Karpas-422 (cell line): ENCODE data around the gene PTPN13. TPM values are rescaled to one million over a fixed set of nuclear protein-coding genes. Genes with fewer than 3 reads are reported as not detected.
"Not testable (repeated sequence)": the region's sequence is repeated elsewhere in the genome, so short reads cannot be mapped to it uniquely, and the experiment has no call there.

Experiments
- DNase-seq: peaks from one replicate; pipeline ENCODE4 v3.0.0-alpha.2; 2015
- H2AFZ ChIP-seq: fragments of 200-600 bp; sonication (generic); 2 replicates; pipeline ENCODE4 v1.6.1; 2014; ENCODE audit warnings: antibody characterized with exemption, low read length, mixed read lengths
- H3K27ac ChIP-seq: fragments of 200-600 bp; sonication (generic); 2 replicates; pipeline ENCODE4 v1.5.1; 2014; ENCODE audit warnings: mild to moderate bottlenecking, low read length, moderate library complexity
- H3K27me3 ChIP-seq: fragments of 200-600 bp; sonication (generic); 2 replicates; pipeline ENCODE4 v1.6.1; 2014; ENCODE audit warnings: low read length, mixed read lengths
- H3K36me3 ChIP-seq: fragments of 200-600 bp; sonication (generic); 2 replicates; pipeline ENCODE4 v1.6.1; 2014; ENCODE audit warnings: low read length, mixed read lengths; ENCODE audit not compliant: insufficient read depth
- H3K4me1 ChIP-seq: fragments of 200-600 bp; sonication (generic); 2 replicates; pipeline ENCODE4 v1.6.1; 2014; ENCODE audit warnings: mild to moderate bottlenecking, low read length, mixed read lengths
- H3K4me2 ChIP-seq: fragments of 200-600 bp; sonication (generic); 2 replicates; pipeline ENCODE4 v1.6.1; 2014; ENCODE audit warnings: low read length, low read depth, mild to moderate bottlenecking; ENCODE audit not compliant: poor library complexity, severe bottlenecking
- H3K4me3 ChIP-seq: fragments of 200-600 bp; sonication (generic); 2 replicates; pipeline ENCODE4 v1.5.1; 2014; ENCODE audit warnings: mild to moderate bottlenecking, antibody characterized with exemption, low read length, mixed read lengths
- H3K79me2 ChIP-seq: fragments of 200-600 bp; sonication (generic); 2 replicates; pipeline ENCODE4 v1.6.1; 2014; ENCODE audit warnings: mild to moderate bottlenecking, low read length, mixed read lengths
- H3K9ac ChIP-seq: fragments of 200-600 bp; sonication (generic); 2 replicates; pipeline ENCODE4 v1.6.0; 2014; ENCODE audit warnings: low read length
- H3K9me2 ChIP-seq: fragments of 200-600 bp; sonication (generic), shearing (Covaris generic); replicated peaks from 2 replicates; pipeline ENCODE4 v1.6.0; 2014; ENCODE audit warnings: mild to moderate bottlenecking, low read length, moderate library complexity; ENCODE audit not compliant: insufficient read depth
- H3K9me3 ChIP-seq: fragments of 300-700, 200-600 bp; sonication (generic); 2 replicates; pipeline ENCODE4 v1.6.1; 2014; ENCODE audit warnings: low read length, mixed read lengths
- H4K20me1 ChIP-seq: fragments of 200-600 bp; sonication (generic); 2 replicates; pipeline ENCODE4 v1.6.1; 2014; ENCODE audit warnings: mild to moderate bottlenecking, antibody characterized with exemption, low read length, low read depth; ENCODE audit not compliant: insufficient read depth
- total RNA-seq: library from RNA; depleted of rRNA; stranded (reverse); fragments of >200 nt; shearing (Covaris generic); gene quantifications from 2 replicates; pipeline ENCODE4 v1.2.3, GENCODE V29; 2014; ENCODE audit warnings: low replicate concordance

PTPN13 gene
- total RNA-seq, 1 experiment from 2014 or later: not detected

DNA sequence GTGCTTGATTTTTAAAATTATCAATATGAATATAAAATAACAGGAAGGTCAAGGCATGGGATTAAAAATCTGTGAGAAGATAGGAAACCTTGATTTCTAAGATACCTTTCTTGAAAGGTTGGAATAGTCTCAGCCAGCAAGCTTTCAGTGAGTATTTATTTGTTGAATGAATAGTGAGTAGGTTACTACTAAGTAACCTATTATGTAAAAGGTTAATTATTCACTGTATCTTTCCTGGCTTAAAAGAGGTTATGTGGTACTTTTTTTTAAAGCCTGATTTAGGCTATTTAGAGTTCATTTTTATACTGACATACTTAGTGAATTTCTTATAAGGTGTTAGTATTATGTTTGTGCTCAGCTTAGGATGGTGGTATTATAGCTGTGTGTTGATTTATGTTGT, 123.5 kb downstream of the PTPN13 start:
- no peak overlapping the region for H3K27ac ChIP-seq
- H2AFZ ChIP-seq: no peak overlapping the region
- H3K4me1 ChIP-seq: no peaks in the 10 kb centered on the region
- no peak overlapping the region for H3K9ac ChIP-seq
- H3K9me3 ChIP-seq: no peaks in the 10 kb centered on the region
- H3K79me2 ChIP-seq: no peaks in the 10 kb centered on the region
- no peaks in the 10 kb centered on the region for H4K20me1 ChIP-seq
- H3K36me3 ChIP-seq: no peaks in the 10 kb centered on the region
- no peak for DNase-seq
- no peaks in the 10 kb centered on the region for H3K27me3 ChIP-seq
- H3K4me3 ChIP-seq: no peak overlapping the region
- H3K4me2 ChIP-seq: no peak overlapping the region
- H3K9me2 ChIP-seq: no peaks in the 10 kb centered on the region

DNA sequence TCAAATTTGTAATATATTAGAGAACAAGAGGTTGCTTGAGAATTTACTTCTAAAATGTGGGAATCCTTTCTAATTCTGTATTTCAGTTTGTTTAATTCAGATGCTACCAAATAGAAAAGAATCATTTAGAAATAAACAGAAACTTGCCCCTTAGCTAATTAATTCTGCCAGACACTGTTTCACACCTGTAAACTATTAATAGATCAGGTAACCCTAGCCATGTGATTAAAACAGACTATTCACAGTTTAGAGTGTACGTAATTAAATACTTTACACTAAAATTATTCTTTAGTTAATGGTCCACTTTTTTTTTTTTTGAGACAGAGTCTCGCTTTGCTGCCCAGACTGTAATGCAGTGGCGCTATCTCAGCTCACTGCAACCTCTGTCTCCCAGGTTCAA, 124.0 kb downstream of the PTPN13 start:
- Histone ChIP-seq H4K20me1 (no peaks in the 10 kb centered on the region), H3K4me2 (no peak overlapping the region), H3K27ac (no peak overlapping the region), H3K9me3 (no peaks in the 10 kb centered on the region), H2AFZ (no peak overlapping the region), H3K4me3 (no peak overlapping the region), H3K36me3 (no peaks in the 10 kb centered on the region), H3K4me1 (no peaks in the 10 kb centered on the region), H3K27me3 (no peaks in the 10 kb centered on the region), H3K9ac (no peak overlapping the region), H3K79me2 (no peaks in the 10 kb centered on the region), H3K9me2 (no peaks in the 10 kb centered on the region)
- DNase-seq: no peak

DNA sequence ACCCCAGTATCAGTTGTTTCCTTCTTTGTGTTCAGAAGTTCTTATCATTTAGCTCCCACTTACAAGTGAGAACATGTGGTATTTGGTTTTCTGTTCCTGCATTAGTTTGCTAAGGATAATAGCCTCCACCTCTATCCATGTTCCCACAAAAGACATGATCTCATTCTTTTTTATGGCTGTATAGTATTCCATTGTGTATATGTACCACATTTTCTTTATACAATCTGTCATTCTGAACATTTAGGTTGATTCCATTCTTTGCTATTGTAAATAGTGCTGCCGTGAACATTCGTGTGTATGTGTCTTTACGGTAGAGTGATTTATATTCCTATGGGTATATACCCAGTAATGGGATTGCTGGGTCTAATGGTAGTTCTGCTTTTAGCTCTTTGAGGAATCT, 125.0 kb downstream of the PTPN13 start:
- H3K27me3 ChIP-seq, H3K36me3 ChIP-seq, H3K9ac ChIP-seq, H2AFZ ChIP-seq, H3K4me1 ChIP-seq, H3K79me2 ChIP-seq, H4K20me1 ChIP-seq, H3K27ac ChIP-seq, H3K9me2 ChIP-seq, H3K4me3 ChIP-seq, H3K9me3 ChIP-seq, DNase-seq, H3K4me2 ChIP-seq: not testable (repeated sequence)

DNA sequence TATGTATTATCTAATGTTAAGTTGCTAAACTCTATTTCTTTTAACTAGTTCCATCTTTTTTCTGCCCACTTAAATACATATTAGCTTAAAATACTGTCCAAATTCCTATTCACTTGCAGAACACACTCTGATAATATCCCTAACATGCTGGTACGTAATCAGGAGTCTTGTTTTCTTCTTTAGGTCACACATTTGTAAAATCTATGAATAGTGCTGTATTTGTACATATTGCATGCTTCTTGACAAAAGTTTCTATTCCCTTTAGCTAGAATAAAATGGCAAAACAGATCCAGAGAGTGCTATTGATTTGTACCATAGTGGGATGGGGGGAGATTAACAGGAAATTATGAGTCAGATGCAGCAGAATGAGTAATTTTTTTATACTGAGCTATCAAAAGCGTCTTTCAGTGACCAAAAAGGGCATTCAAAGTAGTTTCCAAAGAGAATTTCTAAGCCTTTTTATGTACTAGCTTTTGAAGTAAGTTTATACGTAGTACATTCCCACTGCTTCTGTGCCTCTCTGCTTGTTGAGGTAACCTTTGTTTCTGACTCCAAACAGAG, 126.5 kb downstream of the PTPN13 start:
- H4K20me1 ChIP-seq: no peaks in the 10 kb centered on the region
- H3K4me3 ChIP-seq: no peak overlapping the region
- no peak overlapping the region for H2AFZ ChIP-seq
- H3K79me2 ChIP-seq: no peaks in the 10 kb centered on the region
- H3K36me3 ChIP-seq: no peaks in the 10 kb centered on the region
- no peaks in the 10 kb centered on the region for H3K9me3 ChIP-seq
- H3K4me2 ChIP-seq: no peak overlapping the region
- H3K9ac ChIP-seq: no peak overlapping the region
- no peak for DNase-seq
- H3K4me1 ChIP-seq: no peaks in the 10 kb centered on the region
- H3K9me2 ChIP-seq: no peaks in the 10 kb centered on the region
- H3K27ac ChIP-seq: no peak overlapping the region
- H3K27me3 ChIP-seq: no peaks in the 10 kb centered on the region

DNA sequence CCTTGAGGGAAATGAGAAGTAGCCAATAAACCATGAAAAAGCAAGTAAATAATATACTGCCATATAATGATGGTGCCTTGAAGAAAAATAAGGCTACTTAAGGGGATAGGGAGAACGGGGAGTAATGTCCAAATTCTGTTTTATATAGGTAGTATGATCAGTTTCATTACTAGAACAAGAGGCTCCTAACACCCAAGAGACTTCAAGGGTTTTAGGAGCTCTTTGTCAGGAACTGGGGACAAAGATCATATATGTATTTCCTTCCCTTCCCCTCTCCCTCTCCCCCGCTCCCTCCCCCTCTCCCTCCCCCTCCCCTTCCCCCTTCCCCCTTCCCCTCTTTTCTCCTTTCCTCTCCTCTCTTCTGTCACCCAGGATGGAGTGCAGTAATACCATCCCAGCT, 127.3 kb downstream of the PTPN13 start:
- Histone ChIP-seq H4K20me1 (no peaks in the 10 kb centered on the region), H3K9me3 (no peaks in the 10 kb centered on the region), H3K27ac (no peak overlapping the region), H3K4me1 (no peaks in the 10 kb centered on the region), H3K9ac (no peak overlapping the region), H3K27me3 (no peaks in the 10 kb centered on the region), H2AFZ (no peak overlapping the region), H3K9me2 (no peaks in the 10 kb centered on the region), H3K79me2 (no peaks in the 10 kb centered on the region), H3K4me2 (no peak overlapping the region), H3K36me3 (no peaks in the 10 kb centered on the region), H3K4me3 (no peak overlapping the region)
- no peak for DNase-seq

DNA sequence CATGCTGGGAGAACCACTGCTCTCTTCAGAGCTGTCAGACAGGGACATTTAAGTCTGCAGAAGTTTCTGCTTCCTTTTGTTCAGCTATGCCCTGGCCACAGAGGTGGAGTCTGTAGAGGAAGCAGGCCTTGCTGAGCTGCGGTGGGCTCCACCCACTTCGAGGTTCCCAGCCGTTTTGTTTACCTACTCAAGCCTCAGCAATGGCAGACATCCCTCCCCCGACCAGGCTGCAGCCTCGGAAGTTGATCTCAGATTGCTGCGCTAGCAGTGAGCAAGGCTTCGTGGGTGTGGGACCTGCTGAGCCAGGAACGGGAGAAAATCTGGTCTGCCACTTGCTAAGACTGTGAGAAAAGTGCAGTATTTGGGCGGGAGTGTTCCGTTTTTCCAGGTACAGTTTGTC, 136.2 kb downstream of the PTPN13 start:
- Histone ChIP-seq H3K9ac (no peak overlapping the region), H3K4me1 (no peaks in the 10 kb centered on the region), H3K4me3 (no peak overlapping the region), H3K9me3 (no peaks in the 10 kb centered on the region), H4K20me1 (no peaks in the 10 kb centered on the region), H3K27me3 (no peaks in the 10 kb centered on the region), H3K27ac (no peak overlapping the region), H2AFZ (no peak overlapping the region), H3K9me2 (no peaks in the 10 kb centered on the region), H3K4me2 (no peak overlapping the region), H3K79me2 (no peaks in the 10 kb centered on the region), H3K36me3 (no peaks in the 10 kb centered on the region)
- no peak for DNase-seq

GRCh38 chr4:86737244-86737643, 143.1 kb downstream of the PTPN13 start:
- Histone ChIP-seq H3K9me2 (no peaks in the 10 kb centered on the region), H3K9ac (no peak overlapping the region), H4K20me1 (no peaks in the 10 kb centered on the region), H3K27ac (no peak overlapping the region), H3K36me3 (no peaks in the 10 kb centered on the region), H3K4me1 (no peaks in the 10 kb centered on the region), H3K79me2 (no peaks in the 10 kb centered on the region), H3K4me3 (no peak overlapping the region), H3K27me3 (no peaks in the 10 kb centered on the region), H3K9me3 (no peaks in the 10 kb centered on the region), H2AFZ (no peak overlapping the region), H3K4me2 (no peak overlapping the region)
- no peak for DNase-seq

- Histone ChIP-seq H3K27ac (no peak overlapping the region), H3K9ac (no peak overlapping the region), H3K4me3 (no peak overlapping the region)
Observed at GRCh38 chr4:86741846-86742245, 147.7 kb downstream of the PTPN13 start.

DNA sequence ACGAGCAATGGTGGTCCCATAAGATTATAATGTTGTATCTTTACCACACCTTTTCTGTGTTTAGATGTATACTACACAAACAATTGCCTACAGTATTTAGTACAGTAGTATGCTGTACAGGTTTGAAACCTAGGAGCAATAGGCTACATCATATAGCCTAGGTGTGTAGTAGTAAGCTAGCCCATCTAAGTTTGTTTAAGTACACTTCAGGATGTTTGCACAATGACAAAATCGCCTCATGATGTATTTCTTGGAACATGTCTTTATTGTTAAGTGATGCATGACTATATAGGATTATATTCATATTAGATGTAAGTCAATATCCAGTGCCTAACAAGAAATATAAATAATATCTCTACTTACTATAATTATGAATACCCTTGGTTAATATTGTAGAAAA, 150.5 kb downstream of the PTPN13 start:
- Histone ChIP-seq H4K20me1 (no peaks in the 10 kb centered on the region), H3K27me3 (no peaks in the 10 kb centered on the region), H3K4me1 (no peaks in the 10 kb centered on the region), H3K4me3 (no peak overlapping the region), H3K27ac (no peak overlapping the region), H3K79me2 (no peaks in the 10 kb centered on the region), H3K9me3 (no peaks in the 10 kb centered on the region), H3K4me2 (no peak overlapping the region), H3K9me2 (no peaks in the 10 kb centered on the region), H3K9ac (no peak overlapping the region), H2AFZ (no peak overlapping the region), H3K36me3 (no peaks in the 10 kb centered on the region)
- no peak for DNase-seq

More at GRCh38 chr4:86741846-86742245, 147.7 kb downstream of the PTPN13 start:
- H3K27me3 ChIP-seq: no peaks in the 10 kb centered on the region
- no peaks in the 10 kb centered on the region for H3K36me3 ChIP-seq
- H3K4me1 ChIP-seq: no peaks in the 10 kb centered on the region
- no peak overlapping the region for H2AFZ ChIP-seq
- H3K9me3 ChIP-seq: no peaks in the 10 kb centered on the region
- H3K79me2 ChIP-seq: no peaks in the 10 kb centered on the region
- DNase-seq: no peak
- no peaks in the 10 kb centered on the region for H3K9me2 ChIP-seq
- H3K4me2 ChIP-seq: no peak overlapping the region
- no peaks in the 10 kb centered on the region for H4K20me1 ChIP-seq
